HepG2 (cell line): ENCODE results near the gene MYADML2. TPM values are rescaled to one million over a fixed set of nuclear protein-coding genes. Genes with fewer than 3 reads are reported as not detected.
A peak's percentile ranks its signal among the peaks of the same experiment; 100 is the strongest.

Source experiments
- ATAC-seq: fragments of 200-7000 bp; cut with Tn5 transposase; 3 replicates; pipeline ENCODE4 v1.9.1; 2020; ENCODE audit warnings: mild to moderate bottlenecking, moderate library complexity
- BruUV-seq: library from RNA; stranded (reverse); fragments of 400-500 nt; replicated peaks from 2 replicates; lab custom pipeline; 2021; lab: Mats Ljungman, UMichigan
- CTCF ChIA-PET: fragments of 300-600 bp; formaldehyde crosslinking; extraction: SDS; loops from one replicate; lab custom pipeline; 2021; ENCODE audit warnings: low total read pairs, inconsistent platforms, low intra/inter-chr PET ratio; lab: Yijun Ruan, JAX
- POLR2A ChIA-PET: fragments of 350-600 bp; sonication (Branson Sonifier 250); formaldehyde crosslinking; loops from one replicate; lab custom pipeline; 2020; ENCODE audit warnings: antibody characterized with exemption, inconsistent platforms; lab: Yijun Ruan, JAX
- DNase-seq: peaks from one replicate; pipeline ENCODE4 v3.0.0-alpha.2; 2015; ENCODE audit warnings: low spot score
- FAIRE-seq: peaks from 3 replicates; lab custom pipeline; 2011; peaks lifted over from hg19 to GRCh38; lab: Jason Lieb, UNC
- H2AFZ ChIP-seq: one replicate; pipeline ENCODE4 v1.6.1; 2011; ENCODE audit warnings: low read length, inconsistent platforms
- H3K27ac ChIP-seq: fragments of 300-600 bp; 3 replicates; pipeline ENCODE4 v1.8.0; 2011; ENCODE audit warnings: mixed run types, mild to moderate bottlenecking, mixed read lengths, low read length, inconsistent platforms; ENCODE audit not compliant: insufficient read depth; ENCODE audit errors: extremely low read length
- H3K27me3 ChIP-seq, 2 experiments: fragments of 200-600 bp in 1 of 2; 2 replicates in 1 of 2; 3 replicates in 1 of 2; pipeline versions ENCODE4 v1.6.0 to v1.8.0; 2011; ENCODE audit warnings: low read length in 2 of 2, mild to moderate bottlenecking in 2 of 2, moderate library complexity in 2 of 2, inconsistent platforms in 1 of 2; ENCODE audit not compliant: insufficient read depth in 2 of 2, control insufficient read depth in 1 of 2
- H3K36me3 ChIP-seq, 2 experiments: fragments of 200-600 bp in 1 of 2; replicated peaks in 1 of 2; 2 replicates in 1 of 2; 3 replicates in 1 of 2; pipeline versions ENCODE4 v1.5.1 to v1.8.0; 2011; ENCODE audit warnings: low read length in 2 of 2, inconsistent platforms in 1 of 2; ENCODE audit not compliant: insufficient read depth in 2 of 2, control insufficient read depth in 1 of 2
- H3K4me1 ChIP-seq: 2 replicates; pipeline ENCODE4 v1.5.1; 2012; ENCODE audit warnings: low read length, inconsistent platforms; ENCODE audit not compliant: insufficient read depth
- H3K4me2 ChIP-seq: 2 replicates; pipeline ENCODE4 v1.6.0; 2011; ENCODE audit warnings: low read depth, low read length, inconsistent platforms
- H3K4me3 ChIP-seq, 3 experiments: fragments of 200-600 bp in 1 of 3; sonication (generic), shearing (Covaris generic) in 1 of 3; replicated peaks in 1 of 3; 2 replicates each; pipeline ENCODE4 v1.5.1; 2011 to 2016; ENCODE audit warnings: low read length in 3 of 3, inconsistent platforms in 2 of 3, low read depth in 2 of 3, mild to moderate bottlenecking in 2 of 3, control low read depth in 1 of 3, mixed read lengths in 1 of 3; ENCODE audit not compliant: insufficient read depth in 1 of 3
- H3K79me2 ChIP-seq: one replicate; pipeline ENCODE4 v1.6.1; 2011; ENCODE audit warnings: low read length, inconsistent platforms; ENCODE audit not compliant: insufficient read depth
- H3K9ac ChIP-seq: 2 replicates; pipeline ENCODE4 v1.6.0; 2011; ENCODE audit warnings: mild to moderate bottlenecking, low read depth, low read length, inconsistent platforms; ENCODE audit not compliant: insufficient read depth
- H3K9me3 ChIP-seq: 2 replicates; pipeline ENCODE4 v1.5.1; 2012; ENCODE audit warnings: mild to moderate bottlenecking, low read length
- H4K20me1 ChIP-seq: 2 replicates; pipeline ENCODE4 v1.6.0; 2011; ENCODE audit warnings: inconsistent platforms, mild to moderate bottlenecking, low read length, moderate library complexity; ENCODE audit not compliant: insufficient read depth
- AGO1 ChIP-seq: fragments of 200-400 bp; formaldehyde crosslinking; IDR thresholded peaks from 2 replicates; pipeline ENCODE4 v1.6.1; 2017; ENCODE audit warnings: mild to moderate bottlenecking, low read depth, low read length, moderate library complexity; ENCODE audit not compliant: poor library complexity, severe bottlenecking
- AGO2 ChIP-seq: fragments of 200-400 bp; formaldehyde crosslinking; optimal IDR thresholded peaks from 2 replicates; pipeline ENCODE3; 2017; ENCODE audit warnings: mild to moderate bottlenecking, low read depth, low read length, moderate library complexity
- AKAP8 ChIP-seq: sonication (generic); formaldehyde crosslinking; IDR thresholded peaks from 2 replicates; pipeline ENCODE4 v1.5.1; 2020; ENCODE audit warnings: mild to moderate bottlenecking, missing genetic modification reagents
- ARID4A ChIP-seq: sonication (generic); formaldehyde crosslinking; IDR thresholded peaks from 2 replicates; pipeline ENCODE4 v1.5.0; 2020; ENCODE audit warnings: mild to moderate bottlenecking, missing genetic modification reagents, borderline replicate concordance
- PCBP2 ChIP-seq: fragments of 200-400 bp; formaldehyde crosslinking; optimal IDR thresholded peaks from 2 replicates; pipeline ENCODE3; 2018; ENCODE audit warnings: low read length, low read depth; ENCODE audit not compliant: poor library complexity, severe bottlenecking
- SKIL ChIP-seq: sonication (generic); formaldehyde crosslinking; IDR thresholded peaks from 2 replicates; pipeline ENCODE4 v1.8.0; 2022; ENCODE audit warnings: missing genetic modification reagents, mild to moderate bottlenecking, moderate library complexity, borderline replicate concordance
- SRSF1 ChIP-seq: fragments of 200-400 bp; formaldehyde crosslinking; optimal IDR thresholded peaks from 2 replicates; pipeline ENCODE3; 2017; ENCODE audit warnings: mild to moderate bottlenecking, low read depth, low read length, moderate library complexity
- TFE3 ChIP-seq: IDR thresholded peaks from 2 replicates; pipeline ENCODE4 v1.6.1; 2016
- ZFP36 ChIP-seq: fragments of 150-350 bp; IDR thresholded peaks from 2 replicates; pipeline ENCODE4 v1.6.1; 2018; ENCODE audit warnings: borderline replicate concordance, low read length, low read depth; ENCODE audit not compliant: partially characterized antibody
- ZMAT3 ChIP-seq: sonication (generic); formaldehyde crosslinking; conservative IDR thresholded peaks from 2 replicates; pipeline ENCODE4 v1.7.0; 2021; ENCODE audit warnings: missing genetic modification reagents
- ZMAT5 ChIP-seq: sonication (generic); formaldehyde crosslinking; IDR thresholded peaks from 2 replicates; pipeline ENCODE4 v1.5.0; 2020; ENCODE audit warnings: mild to moderate bottlenecking, low read depth, missing genetic modification reagents, borderline replicate concordance
- ZNF326 ChIP-seq: sonication (generic); formaldehyde crosslinking; IDR thresholded peaks from 2 replicates; pipeline ENCODE4 v1.4.0; 2020; ENCODE audit warnings: missing genetic modification reagents, borderline replicate concordance
- WGBS: methylation state at CpG from one replicate; pipeline ENCODE4 v1.1.6; 2017; ENCODE audit warnings: low lambda C conversion rate; 5-methylcytosine and 5-hydroxymethylcytosine counted together
- in situ Hi-C: cut with HindIII; loops from 2 replicates; pipeline ENCODE4 v1.10.0; 2017; ENCODE audit warnings: low pct_unique_long_range_greater_than_20kb; ENCODE audit not compliant: extremely low pct_ligation_motif_present
- intact Hi-C: fragments of 100-400 bp; cut with micrococcal nuclease; formaldehyde crosslinking; loops from one replicate; pipeline ENCODE4 v1.10.0; 2022; ENCODE audit not compliant: unreplicated experiment
- polyA plus RNA-seq, 8 experiments: library from polyadenylated mRNA; depleted of rRNA in 3 of 8; stranded (reverse) in 7 of 8; unstranded in 1 of 8; fragments of >200 nt; fragmentation: Illumina TruSeq in 4 of 8; extraction: Trizol in 4 of 8; gene quantifications; 2 replicates each; pipeline versions ENCODE4 v1.2.1 to v1.2.3, GENCODE V29; 2011 to 2016; ENCODE audit warnings: low read depth in 4 of 8, missing spikeins in 1 of 8, mixed read lengths in 1 of 8; ENCODE audit not compliant: insufficient read depth in 1 of 8
- total RNA-seq, 5 experiments: library from RNA; depleted of rRNA; stranded (reverse); fragments of >200 nt; fragmentation: Illumina TruSeq; extraction: Trizol; gene quantifications; 2 replicates each; pipeline ENCODE4 v1.2.3, GENCODE V29; 2016; ENCODE audit warnings: low read depth in 1 of 5

The MYADML2 gene
- total and polyA plus RNA-seq, 2 of the 13 experiments (the other 11 are each of a cell fraction or from before 2014, with no cell fraction given) = not detected

- TF ChIP-seq PCBP2 (no peak), AGO2 (peak; percentile 7), TFE3 (no peak), ZMAT5 (CRISPR knock-in tag) (no peak), ZNF326 (no peak), SRSF1 (peak; percentile 47)
- TF ChIP-seq, all 625 proteins: peak for 11
Observed at GRCh38 chr17:81935709-81936084, 11.3 kb downstream of the MYADML2 start (continued).

- Histone ChIP-seq H3K27ac (no peak overlapping the region), H3K9ac (peak overlapping the region; percentile 83; the same call in 1 of the 2 replicates), H2AFZ (no peak overlapping the region), H3K4me3 (peak overlapping the region in 1 of 3 experiments; percentile 88; a peak in 2 of 6 replicates), H3K36me3 (peaks cover 11 to 28% of the 10 kb centered on the region in 2 experiments), H3K27me3 (peaks cover 9 to 21% of the 10 kb centered on the region in 2 experiments; a peak in 4 of 5 replicates), H3K4me1 (peaks cover 58% of the 10 kb centered on the region), H3K4me2 (peak overlapping the region; percentile 86), H4K20me1 (peaks cover 5% of the 10 kb centered on the region; the same call in 1 of the 2 replicates), H3K79me2 (peaks cover 19% of the 10 kb centered on the region), H3K9me3 (no peaks in the 10 kb centered on the region)
- FAIRE-seq = no peak
- WGBS = 97% methylated on average over 34 of the region's 38 CpGs
- BruUV-seq = no TSS peak
- no peak for DNase-seq
- no peak for ATAC-seq
- POLR2A ChIA-PET = interaction anchor here (0.7 to 4.0 kb wide), 5 partner anchors 9 to 88 kb away, joined by 3 to 71 read pairs (median 13); partner anchors contain the start of genes CENPX, LRRC45, MAFG and SIRT7
- CTCF ChIA-PET = no interaction called here
- intact Hi-C loops (no loop called here), in situ Hi-C loops (no loop called here)
- TF ChIP-seq AKAP8 (CRISPR knock-in tag) = peak; percentile 70; the same call in 1 of the 2 replicates
- 0 out of 2 replicates have a peak, but pooled peaks have one; percentile 13 for TF ChIP-seq ARID4A (CRISPR knock-in tag)
- TF ChIP-seq ZMAT3 = no peak
- peak; percentile 28; the same call in 1 of the 2 replicates for TF ChIP-seq SKIL (CRISPR knock-in tag)
- TF ChIP-seq ZFP36 = no peak
- peak; percentile 24 for TF ChIP-seq AGO1
Observed at GRCh38 chr17:81934850-81935708, 12.0 kb downstream of the MYADML2 start.
